ENCODE data around the gene EME1.

The EME1 gene

GRCh38 chr17:50364715-50365114 is 8.3 kb upstream of the EME1 start:
- H3K36me3 ChIP-seq (ENCODE audit: insufficient read depth, low read length): peaks cover 47% of the 10 kb centered on the region

GRCh38 chr17:50365165-50365564 is 7.9 kb upstream of the EME1 start:
- Histone ChIP-seq H3K4me2 (ENCODE audit: low read length) (no peak overlapping the region), H3K79me2 (ENCODE audit: insufficient read depth, low read length) (no peaks in the 10 kb centered on the region), H3K27ac (ENCODE audit: low read depth, low read length, poor library complexity, severe bottlenecking) (no peak overlapping the region), H3F3A (ENCODE audit: insufficient read depth, low read length) (no peaks in the 10 kb centered on the region), H3K9ac (ENCODE audit: low read length) (no peak overlapping the region), H2AFZ (ENCODE audit: low read length) (no peak overlapping the region), H3K4me1 (ENCODE audit: insufficient read depth, low read length, severe bottlenecking) (peaks cover 6% of the 10 kb centered on the region), H3K36me3 (ENCODE audit: insufficient read depth, low read length) (peaks cover 47% of the 10 kb centered on the region), H3K27me3 (ENCODE audit: insufficient read depth, low read length) (no peaks in the 10 kb centered on the region), H3K9me3 (ENCODE audit: low read length) (no peaks in the 10 kb centered on the region), H4K20me1 (ENCODE audit: insufficient read depth, low read length) (no peaks in the 10 kb centered on the region), H3K4me3 (ENCODE audit: low read depth, low read length, poor library complexity, severe bottlenecking) (no peak overlapping the region), H3K9me2 (ENCODE audit: low read depth, low read length) (no peaks in the 10 kb centered on the region)
- TF ChIP-seq EZH2 (IDR thresholded peaks at IDR 0.05; ENCODE audit: borderline replicate concordance, low read length) (no peak), CTCF (IDR thresholded peaks at IDR 0.05; ENCODE audit: low read length) (no peak)

More at GRCh38 chr17:50364715-50365114, 8.3 kb upstream of the EME1 start:
- Histone ChIP-seq H3K4me1 (ENCODE audit: insufficient read depth, low read length, severe bottlenecking) (peaks cover 6% of the 10 kb centered on the region), H3K27me3 (ENCODE audit: insufficient read depth, low read length) (no peaks in the 10 kb centered on the region), H3K9ac (ENCODE audit: low read length) (no peak overlapping the region), H3K4me3 (ENCODE audit: low read depth, low read length, poor library complexity, severe bottlenecking) (no peak overlapping the region), H3F3A (ENCODE audit: insufficient read depth, low read length) (no peaks in the 10 kb centered on the region), H3K4me2 (ENCODE audit: low read length) (no peak overlapping the region), H3K9me3 (ENCODE audit: low read length) (no peaks in the 10 kb centered on the region), H2AFZ (ENCODE audit: low read length) (no peak overlapping the region), H3K9me2 (ENCODE audit: low read depth, low read length) (no peaks in the 10 kb centered on the region), H4K20me1 (ENCODE audit: insufficient read depth, low read length) (no peaks in the 10 kb centered on the region), H3K79me2 (ENCODE audit: insufficient read depth, low read length) (no peaks in the 10 kb centered on the region), H3K27ac (ENCODE audit: low read depth, low read length, poor library complexity, severe bottlenecking) (no peak overlapping the region)
- no peak for TF ChIP-seq CTCF (IDR thresholded peaks at IDR 0.05; ENCODE audit: low read length)
- no peak for TF ChIP-seq EZH2 (IDR thresholded peaks at IDR 0.05; ENCODE audit: borderline replicate concordance, low read length)

GRCh38 chr17:50365649-50366393 is 7.2 kb upstream of the EME1 start:
- peaks cover 52% of the 10 kb centered on the region for H3K36me3 ChIP-seq (ENCODE audit: insufficient read depth, low read length)
- H3K27ac ChIP-seq (ENCODE audit: low read depth, low read length, poor library complexity, severe bottlenecking): no peak overlapping the region
- no peak overlapping the region for H3K9ac ChIP-seq (ENCODE audit: low read length)
- H3K4me1 ChIP-seq (ENCODE audit: insufficient read depth, low read length, severe bottlenecking): peaks cover 6% of the 10 kb centered on the region
- TF ChIP-seq EZH2 (IDR thresholded peaks at IDR 0.05; ENCODE audit: borderline replicate concordance, low read length) (no peak), CTCF (IDR thresholded peaks at IDR 0.05; ENCODE audit: low read length) (no peak)
- no peak overlapping the region for H3K4me3 ChIP-seq (ENCODE audit: low read depth, low read length, poor library complexity, severe bottlenecking)
- no peaks in the 10 kb centered on the region for H3K9me3 ChIP-seq (ENCODE audit: low read length)
- no peak overlapping the region for H2AFZ ChIP-seq (ENCODE audit: low read length)
- H3K9me2 ChIP-seq (ENCODE audit: low read depth, low read length): no peaks in the 10 kb centered on the region
- no peaks in the 10 kb centered on the region for H3K27me3 ChIP-seq (ENCODE audit: insufficient read depth, low read length)
- H3K4me2 ChIP-seq (ENCODE audit: low read length): no peak overlapping the region
- H3F3A ChIP-seq (ENCODE audit: insufficient read depth, low read length): no peaks in the 10 kb centered on the region
- no peaks in the 10 kb centered on the region for H4K20me1 ChIP-seq (ENCODE audit: insufficient read depth, low read length)
- no peaks in the 10 kb centered on the region for H3K79me2 ChIP-seq (ENCODE audit: insufficient read depth, low read length)

Data from OCI-LY1 (cell line).